Measurements from ENCODE around the gene TM4SF20.
"Not testable (repeated sequence)": the region's sequence is repeated elsewhere in the genome, so short reads cannot be mapped to it uniquely, and the experiment has no call there.

Gene TM4SF20

DNA sequence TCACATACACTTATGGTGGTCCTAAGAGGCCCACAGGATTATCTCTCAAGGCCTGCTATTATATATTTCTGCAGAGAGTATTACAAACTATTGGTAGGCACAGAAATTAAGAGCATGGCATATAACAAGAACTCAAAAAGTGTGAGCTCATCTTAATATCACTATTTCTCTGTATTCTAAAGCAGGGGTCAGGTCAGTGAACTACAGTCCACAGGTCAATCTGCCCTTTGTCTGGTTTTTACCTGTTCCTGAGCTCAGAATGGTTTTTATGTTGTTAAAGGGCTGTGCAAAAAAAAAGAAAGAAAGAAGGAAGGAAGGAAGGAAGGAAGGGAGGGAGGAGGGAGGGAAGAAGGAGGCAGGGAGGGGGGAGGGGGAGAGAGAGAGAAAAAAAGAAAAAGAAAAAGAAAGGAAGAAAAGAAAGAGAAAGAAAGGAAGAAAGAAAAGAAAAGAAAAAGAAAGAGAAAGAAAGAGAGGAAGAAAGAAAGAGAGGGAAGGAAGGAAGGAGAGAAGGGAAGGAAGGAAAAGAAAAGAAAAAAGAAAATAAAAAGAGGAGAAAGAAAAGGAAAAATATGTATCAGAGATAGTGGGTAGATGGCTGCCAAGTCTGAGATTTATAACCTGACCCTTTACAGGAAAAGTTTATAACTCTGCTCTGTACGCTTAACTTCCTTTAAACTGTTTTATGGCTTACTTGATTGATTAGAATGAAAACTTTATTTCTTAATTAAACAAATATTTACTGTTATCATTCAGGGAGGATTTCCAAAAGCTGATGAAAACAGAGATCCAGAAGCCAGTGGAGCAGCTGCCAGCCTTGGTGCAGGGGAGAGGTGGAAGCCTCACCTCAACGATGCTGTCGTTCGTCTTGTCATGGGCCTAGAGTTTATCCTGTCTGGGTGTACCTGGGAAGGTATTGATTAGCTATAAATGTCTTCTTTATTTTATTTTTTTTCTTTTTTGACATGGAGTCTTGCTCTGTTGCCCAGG lies 19.9 kb upstream of the TM4SF20 start:
- DNase-seq (ENCODE audit: low read depth), result no peak

- no peak for DNase-seq (ENCODE audit: low read depth)
Measured at GRCh38 chr2:227397562-227397961, 18.5 kb upstream of the TM4SF20 start.

DNA sequence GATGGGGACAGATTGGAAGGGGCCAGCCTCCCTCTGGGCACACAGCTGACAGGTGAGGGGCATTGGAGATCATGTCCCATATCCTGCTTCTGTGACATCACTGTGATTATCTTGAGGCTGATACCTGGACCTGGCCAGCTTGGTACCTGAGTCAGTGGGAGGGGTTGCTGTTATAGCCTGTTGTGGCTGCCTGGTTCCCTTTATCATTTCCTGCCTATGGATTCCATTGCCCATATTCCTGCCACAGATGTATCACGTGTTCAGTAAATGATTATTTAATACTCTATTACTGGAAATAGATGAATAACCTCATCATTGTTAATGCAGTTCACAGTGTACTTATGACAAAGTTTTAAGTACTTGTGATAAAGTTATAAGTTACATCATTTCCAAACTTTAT lies 16.4 kb upstream of the TM4SF20 start:
- DNase-seq (ENCODE audit: low read depth), result no peak

DNA sequence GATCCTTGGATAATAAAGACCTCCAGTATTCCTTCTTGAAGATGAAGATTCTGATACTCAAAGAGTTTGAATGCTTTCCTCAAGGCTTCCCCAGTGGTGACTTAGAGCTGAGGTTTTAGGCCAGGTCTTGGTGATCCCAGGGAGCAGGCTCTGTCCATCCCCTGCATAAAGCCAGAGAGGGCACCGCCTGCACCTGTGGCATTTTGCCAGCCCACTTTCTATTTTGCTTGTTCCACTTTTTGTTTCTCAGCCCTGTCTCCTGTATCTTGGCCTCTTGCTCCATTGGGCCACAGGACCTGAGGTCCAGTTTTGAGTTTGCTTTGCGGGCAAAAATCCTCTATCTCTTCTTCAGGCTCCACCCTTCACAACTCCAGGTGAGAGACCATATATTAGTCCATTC lies 15.3 kb upstream of the TM4SF20 start:
- no peak for DNase-seq (ENCODE audit: low read depth)

GRCh38 chr2:227390468-227391256 lies 11.6 kb upstream of the TM4SF20 start:
- DNase-seq (ENCODE audit: low read depth), result no peak

DNA sequence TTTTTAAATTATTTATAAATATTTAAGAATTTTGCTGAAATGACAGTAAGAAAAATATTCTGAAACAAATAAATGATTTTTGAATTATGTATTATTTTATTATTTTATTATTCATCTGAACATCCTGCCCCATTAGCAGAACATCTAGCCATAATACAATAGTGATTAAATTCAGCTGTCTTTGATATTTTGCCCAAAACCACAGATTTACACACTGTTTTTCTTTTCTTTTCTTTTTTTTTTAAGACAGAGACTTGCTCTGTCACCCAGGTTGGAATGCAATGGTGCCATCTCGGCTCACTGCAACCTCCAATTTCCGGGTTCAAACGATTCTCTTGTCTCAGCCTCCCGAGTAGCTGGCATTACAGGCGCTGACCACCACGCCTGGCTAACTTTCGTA lies 10.6 kb upstream of the TM4SF20 start:
- DNase-seq (ENCODE audit: low read depth), result no peak

GRCh38 chr2:227389231-227389630 lies 10.1 kb upstream of the TM4SF20 start:
- no peak for DNase-seq (ENCODE audit: low read depth)

GRCh38 chr2:227388537-227389011 lies 9.5 kb upstream of the TM4SF20 start:
- no peak for DNase-seq (ENCODE audit: low read depth)

GRCh38 chr2:227387583-227387982 lies 8.5 kb upstream of the TM4SF20 start, which contains the start of gene SCYGR1:
Gene SCYGR1, minus strand, starts transcription at chr2:227387949. Its CDS starts 0 bp downstream, at chr2:227387949.
- not testable (repeated sequence) for DNase-seq (ENCODE audit: low read depth)

DNA sequence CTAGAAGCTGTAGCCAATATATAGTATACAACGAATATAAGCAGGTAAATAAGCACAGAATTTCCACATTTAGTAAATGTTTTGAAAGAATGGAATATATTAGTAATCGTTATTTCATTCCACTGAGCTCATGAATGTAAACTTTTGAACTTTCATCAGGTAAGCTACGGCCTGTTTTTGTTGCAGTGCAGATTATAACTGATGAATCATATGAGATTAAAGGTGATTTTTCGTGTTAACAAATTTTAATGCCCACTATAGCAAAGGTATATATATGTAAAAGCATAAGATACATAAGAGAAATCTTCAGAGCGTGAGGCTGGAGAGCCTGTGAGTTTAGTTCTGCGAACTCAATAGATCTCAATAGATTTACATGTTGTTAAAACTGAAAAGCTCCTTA lies 7.5 kb upstream of the TM4SF20 start:
- no peak for DNase-seq (ENCODE audit: low read depth)

- no peak for DNase-seq (ENCODE audit: low read depth)
Measured at GRCh38 chr2:227383686-227384085, 4.6 kb upstream of the TM4SF20 start.

- DNase-seq (ENCODE audit: low read depth), result not testable (repeated sequence)
Measured at GRCh38 chr2:227382241-227382835, 3.2 kb upstream of the TM4SF20 start.

- no peak for DNase-seq (ENCODE audit: low read depth)
Measured at GRCh38 chr2:227378371-227378782, 729 bp downstream of the TM4SF20 start.

DNA sequence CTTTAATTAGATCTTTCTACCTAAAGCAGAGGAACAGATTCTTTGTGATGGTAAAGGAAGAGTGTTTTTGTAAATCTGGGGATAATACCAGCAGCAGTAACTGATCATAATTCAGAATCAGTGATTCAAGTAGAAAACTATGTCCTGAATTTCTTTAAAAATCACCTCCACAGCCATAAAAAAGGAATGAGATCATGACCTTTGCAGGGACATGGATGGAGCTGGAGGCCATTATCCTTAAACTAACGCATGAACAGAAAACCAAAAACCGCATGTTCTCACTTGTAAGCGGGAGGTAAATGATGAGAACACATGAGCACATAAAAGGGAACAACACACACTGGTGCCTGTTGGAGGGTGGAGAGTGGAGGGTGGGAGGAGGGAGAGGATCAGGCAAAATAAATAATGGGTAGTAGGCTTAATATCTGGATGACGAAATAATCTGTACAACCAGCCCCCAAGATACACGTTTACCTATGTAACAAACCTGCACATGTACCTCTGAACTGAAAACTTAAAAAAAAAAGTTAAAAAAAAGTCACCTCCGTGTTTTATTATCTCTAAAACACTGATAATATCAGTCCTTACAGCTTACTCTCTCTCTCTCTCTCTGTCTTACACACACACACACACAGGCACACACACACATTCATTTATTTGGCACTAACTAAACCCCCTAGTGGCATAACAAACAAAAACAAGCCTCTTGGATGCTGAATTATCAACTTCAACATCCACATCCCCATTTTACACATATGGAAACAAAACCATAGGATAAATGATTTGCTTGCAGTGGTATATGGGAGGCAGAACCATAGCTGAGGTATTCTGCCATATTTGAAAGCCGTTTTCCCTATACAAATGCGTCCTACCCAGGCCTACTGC lies 1.4 kb downstream of the TM4SF20 start:
- DNase-seq (ENCODE audit: low read depth), result no peak

- DNase-seq (ENCODE audit: low read depth), result no peak
Measured at GRCh38 chr2:227376656-227377396, 2.3 kb downstream of the TM4SF20 start.

DNA sequence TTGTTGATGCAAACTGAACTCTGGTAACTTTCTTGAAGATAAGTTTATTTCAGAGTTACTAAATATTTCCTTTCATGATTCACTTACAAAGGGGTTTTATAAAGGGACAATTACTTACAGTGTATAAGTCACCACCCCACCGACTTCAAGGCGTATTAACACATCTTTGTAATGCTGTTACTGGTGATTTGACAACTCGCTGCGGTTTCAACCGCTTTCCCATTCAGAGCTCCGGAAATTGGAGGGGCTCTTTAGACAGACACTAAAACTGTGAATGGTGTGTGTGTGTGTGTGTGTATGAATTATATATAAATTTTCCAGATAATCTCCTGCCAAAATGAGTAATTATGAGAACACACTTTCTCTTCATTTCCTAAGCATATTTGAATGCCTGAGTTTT lies 4.9 kb downstream of the TM4SF20 start:
- no peak for DNase-seq (ENCODE audit: low read depth)

DNA sequence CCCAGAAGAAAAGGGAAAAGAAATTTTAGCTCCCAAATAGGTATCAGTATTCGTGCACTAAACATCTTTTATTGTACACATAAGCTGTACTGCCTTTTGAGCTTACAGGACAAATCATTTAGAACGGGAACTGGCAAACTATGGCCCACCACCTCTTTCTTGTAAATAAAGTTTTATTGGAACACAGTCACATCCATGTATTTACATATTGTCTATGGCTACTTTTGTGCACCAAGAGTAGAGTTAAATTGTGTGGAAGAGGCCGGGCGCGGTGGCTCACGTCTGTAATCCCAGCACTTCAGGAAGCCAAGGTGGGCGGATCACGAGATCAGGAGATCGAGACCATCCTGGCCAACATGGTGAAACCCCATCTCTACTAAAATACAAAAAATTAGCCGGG lies 5.7 kb downstream of the TM4SF20 start:
- no peak for DNase-seq (ENCODE audit: low read depth)

DNA sequence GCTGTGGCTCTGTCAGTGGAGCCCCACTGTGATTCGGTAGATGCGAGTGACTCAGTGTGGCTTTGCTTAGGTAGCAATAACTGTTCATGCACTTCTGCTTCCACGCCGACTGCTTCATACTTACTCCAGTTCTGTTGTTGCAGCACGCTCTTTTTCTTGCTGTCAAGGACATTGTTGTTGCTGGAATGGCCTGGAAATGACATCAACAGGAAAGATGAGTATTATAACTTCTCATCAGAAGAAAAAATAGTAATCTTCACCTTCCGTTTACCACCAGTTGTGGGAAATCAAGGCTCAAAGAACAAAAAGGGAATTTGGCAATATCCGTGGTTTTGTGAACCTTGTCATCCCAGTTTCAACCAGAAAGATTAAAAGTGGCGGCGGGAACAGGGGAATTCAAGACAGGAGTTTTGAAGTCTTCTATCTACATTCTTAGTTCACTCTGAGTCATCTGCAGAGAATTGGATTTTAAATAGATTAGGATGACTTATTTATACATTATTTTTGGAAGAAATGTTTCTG lies 8.3 kb downstream of the TM4SF20 start:
- no peak for DNase-seq (ENCODE audit: low read depth)

- no peak for DNase-seq (ENCODE audit: low read depth)
Measured at GRCh38 chr2:227370092-227370491, 9.0 kb downstream of the TM4SF20 start.

DNA sequence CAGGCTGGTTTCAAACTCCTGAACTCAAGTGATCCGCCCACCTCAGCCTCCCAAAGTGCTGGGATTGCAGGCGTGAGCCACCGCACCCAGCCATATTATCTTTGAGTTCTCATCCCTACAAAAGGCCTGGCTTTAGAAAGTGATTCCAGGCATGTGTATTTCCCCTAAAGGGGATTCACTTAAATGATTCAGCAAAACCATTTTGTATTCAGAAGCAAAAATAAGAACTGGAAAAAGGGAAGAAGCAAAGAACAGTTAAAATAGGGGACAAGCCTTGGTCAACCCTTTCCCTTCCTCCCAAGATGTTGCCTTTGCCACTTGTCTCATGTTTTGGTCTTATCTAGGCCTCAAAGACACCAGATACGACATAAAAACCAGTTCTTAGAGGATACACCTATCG lies 10.5 kb downstream of the TM4SF20 start:
- no peak for DNase-seq (ENCODE audit: low read depth)

Measured in stimulated activated CD8-positive, alpha-beta memory T cell treated with anti-CD3 and anti-CD28 coated beads, Interleukin-15, amount 100 ng/mL, for 24 hours (primary cell).